GDM1 (cell line): ENCODE measurements around the gene ZFAND3.

Experiments used
- DNase-seq: peaks from one replicate; lab custom pipeline; 2025; lab: John Stamatoyannopoulos, UW

Gene ZFAND3

GRCh38 chr6:38134704-38135088 is 315.2 kb downstream of the ZFAND3 start:
- no peak for DNase-seq

GRCh38 chr6:38136547-38136946 is 317.0 kb downstream of the ZFAND3 start:
- no peak for DNase-seq

GRCh38 chr6:38137608-38138265 is 318.2 kb downstream of the ZFAND3 start:
- no peak for DNase-seq

GRCh38 chr6:38138374-38138773 is 318.8 kb downstream of the ZFAND3 start:
- no peak for DNase-seq

- DNase-seq: no peak
These were observed 321.6 kb downstream of the ZFAND3 start for GRCh38 chr6:38141085-38141484.

- DNase-seq: no peak
These were observed 322.2 kb downstream of the ZFAND3 start for GRCh38 chr6:38141716-38142115.

GRCh38 chr6:38142178-38142902 is 322.8 kb downstream of the ZFAND3 start:
- DNase-seq: no peak

- DNase-seq: no peak
These were observed 323.9 kb downstream of the ZFAND3 start for GRCh38 chr6:38143191-38144150.

- DNase-seq: no peak
These were observed 324.9 kb downstream of the ZFAND3 start for GRCh38 chr6:38144365-38144945.

GRCh38 chr6:38146021-38146733 is 326.6 kb downstream of the ZFAND3 start:
- DNase-seq: no peak

- DNase-seq: no peak
These were observed 327.2 kb downstream of the ZFAND3 start for GRCh38 chr6:38146734-38147027.

GRCh38 chr6:38148606-38149005 is 329.1 kb downstream of the ZFAND3 start:
- no peak for DNase-seq

GRCh38 chr6:38149531-38149930 is 330.0 kb downstream of the ZFAND3 start:
- no peak for DNase-seq

GRCh38 chr6:38150021-38150420 is 330.5 kb downstream of the ZFAND3 start:
- DNase-seq: no peak

- no peak for DNase-seq
These were observed 331.3 kb downstream of the ZFAND3 start for GRCh38 chr6:38150681-38151296.

GRCh38 chr6:38151580-38152500 is 332.3 kb downstream of the ZFAND3 start:
- no peak for DNase-seq

- DNase-seq: no peak
These were observed 333.1 kb downstream of the ZFAND3 start for GRCh38 chr6:38152620-38153019.

GRCh38 chr6:38153076-38153797 is 333.7 kb downstream of the ZFAND3 start:
- no peak for DNase-seq

- no peak for DNase-seq
These were observed 334.3 kb downstream of the ZFAND3 start for GRCh38 chr6:38153798-38154345.
